Caco-2 (cell line): ENCODE data around the gene TLCD3B. TPM values are rescaled to one million over a fixed set of nuclear protein-coding genes. Genes with fewer than 3 reads are reported as not detected.

Experiments
- BruUV-seq: library from RNA; stranded (reverse); fragments of 400-500 nt; replicated peaks from 2 replicates; lab custom pipeline; 2021; lab: Mats Ljungman, UMichigan
- CTCF ChIA-PET: fragments of 300-600 bp; sonication (Branson Sonifier 250); formaldehyde crosslinking; loops from one replicate; lab custom pipeline; 2022; ENCODE audit warnings: antibody characterized with exemption; lab: Charles Lee
- POLR2A ChIA-PET: fragments of 300-600 bp; sonication (Branson Sonifier 250); formaldehyde crosslinking; loops from one replicate; lab custom pipeline; 2022; ENCODE audit warnings: antibody characterized with exemption; lab: Charles Lee
- DNase-seq, 2 experiments: peaks; one replicate each; pipeline versions ENCODE4 v3.0.0 to v3.0.0-alpha.2; 2020 to 2022
- H3K27me3 ChIP-seq: replicated peaks from 2 replicates; pipeline ENCODE4 v1.6.0; 2011; ENCODE audit warnings: low read length; ENCODE audit not compliant: control insufficient read depth, insufficient read depth
- H3K36me3 ChIP-seq: 2 replicates; pipeline ENCODE4 v1.5.1; 2011; ENCODE audit warnings: low read length; ENCODE audit not compliant: control insufficient read depth, insufficient read depth
- H3K4me1 ChIP-seq: fragments of 250-450 bp; sonication (Bioruptor Pico); 2 replicates; pipeline ENCODE4 v1.5.1; 2020; ENCODE audit warnings: mild to moderate bottlenecking
- H3K4me3 ChIP-seq: 2 replicates; pipeline ENCODE4 v1.5.1; 2011; ENCODE audit warnings: low read depth, mild to moderate bottlenecking, control low read depth, low read length
- H3K9me3 ChIP-seq: fragments of 250-450 bp; sonication (Bioruptor Pico); 2 replicates; pipeline ENCODE4 v1.5.1; 2020; ENCODE audit warnings: mild to moderate bottlenecking, moderate library complexity
- H3K27ac Mint-ChIP-seq: one replicate; pipeline ENCODE4 v1.8.0; 2022; ENCODE audit warnings: mixed read lengths; ENCODE audit not compliant: unreplicated experiment
- H3K27me3 Mint-ChIP-seq: one replicate; pipeline ENCODE4 v1.8.0; 2022; ENCODE audit warnings: mixed read lengths; ENCODE audit not compliant: insufficient read depth, unreplicated experiment
- H3K36me3 Mint-ChIP-seq: one replicate; pipeline ENCODE4 v1.8.0; 2022; ENCODE audit warnings: mild to moderate bottlenecking, mixed read lengths; ENCODE audit not compliant: insufficient read depth, unreplicated experiment
- H3K4me1 Mint-ChIP-seq: one replicate; pipeline ENCODE4 v1.8.0; 2022; ENCODE audit warnings: low read depth, mixed read lengths; ENCODE audit not compliant: unreplicated experiment
- H3K4me3 Mint-ChIP-seq: one replicate; pipeline ENCODE4 v1.8.0; 2022; ENCODE audit warnings: mild to moderate bottlenecking, moderate library complexity, mixed read lengths; ENCODE audit not compliant: unreplicated experiment
- H3K9me3 Mint-ChIP-seq: one replicate; pipeline ENCODE4 v1.8.0; 2022; ENCODE audit warnings: mixed read lengths; ENCODE audit not compliant: unreplicated experiment
- intact Hi-C: fragments of 100-400 bp; cut with micrococcal nuclease; formaldehyde crosslinking; loops from one replicate; pipeline ENCODE4 v1.10.0; 2022; ENCODE audit not compliant: unreplicated experiment
- total RNA-seq: library from RNA; stranded (reverse); gene quantifications from 2 replicates; pipeline ENCODE4 v1.2.3, GENCODE V29; 2022
- TF ChIP-seq, protein P1 (sequence below), 2 experiments: fragments of 200-600 bp in 1 of 2; IDR thresholded peaks; 1 replicate in 1 of 2; 2 replicates in 1 of 2; pipeline versions ENCODE4 v1.5.1 to v1.8.0; 2011 to 2022; ENCODE audit warnings: antibody characterized with exemption in 1 of 2, control low read depth in 1 of 2, inconsistent platforms in 1 of 2, low read depth in 1 of 2, low read length in 1 of 2, mild to moderate bottlenecking in 1 of 2, moderate library complexity in 1 of 2; ENCODE audit not compliant: insufficient read depth in 1 of 2, severe bottlenecking in 1 of 2, unreplicated experiment in 1 of 2

Gene TLCD3B
- total RNA-seq, 1 experiment from 2014 or later, result 0.48 TPM

DNA sequence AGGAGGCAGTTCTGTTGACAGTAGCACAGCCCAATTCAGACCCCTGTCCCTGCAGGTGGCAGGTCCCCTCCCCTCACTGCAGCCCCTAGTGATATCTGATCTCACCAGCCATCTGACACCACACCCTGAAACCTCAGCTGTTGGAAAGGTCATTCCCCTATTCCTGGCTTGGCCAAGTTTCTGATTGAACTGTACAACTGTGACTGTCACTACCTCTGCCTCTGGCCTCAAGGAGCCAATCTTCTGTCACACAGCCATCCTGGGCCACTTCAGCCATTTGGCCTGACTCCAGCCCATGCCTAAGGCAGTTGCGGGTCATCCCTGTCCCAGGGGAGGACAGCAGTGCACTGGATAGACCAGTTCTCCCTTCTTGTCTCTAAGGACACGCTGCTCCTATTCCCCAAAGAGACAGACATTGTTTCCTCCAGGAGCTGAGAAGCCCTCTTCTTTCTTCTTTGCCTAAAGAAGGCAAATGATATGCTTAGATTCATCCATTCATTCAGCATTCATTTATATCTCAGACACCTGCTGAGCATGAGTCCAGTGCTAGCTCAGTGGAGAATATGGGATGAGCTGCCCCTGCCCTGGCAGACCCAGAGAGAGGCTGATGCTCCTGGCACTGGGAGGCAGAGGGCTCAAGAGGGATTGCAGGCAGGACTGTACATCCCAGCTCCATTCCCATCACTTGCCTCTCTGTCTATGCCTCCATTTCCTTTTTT is 29.9 kb upstream of the TLCD3B start:
- TF ChIP-seq, protein P1, sequence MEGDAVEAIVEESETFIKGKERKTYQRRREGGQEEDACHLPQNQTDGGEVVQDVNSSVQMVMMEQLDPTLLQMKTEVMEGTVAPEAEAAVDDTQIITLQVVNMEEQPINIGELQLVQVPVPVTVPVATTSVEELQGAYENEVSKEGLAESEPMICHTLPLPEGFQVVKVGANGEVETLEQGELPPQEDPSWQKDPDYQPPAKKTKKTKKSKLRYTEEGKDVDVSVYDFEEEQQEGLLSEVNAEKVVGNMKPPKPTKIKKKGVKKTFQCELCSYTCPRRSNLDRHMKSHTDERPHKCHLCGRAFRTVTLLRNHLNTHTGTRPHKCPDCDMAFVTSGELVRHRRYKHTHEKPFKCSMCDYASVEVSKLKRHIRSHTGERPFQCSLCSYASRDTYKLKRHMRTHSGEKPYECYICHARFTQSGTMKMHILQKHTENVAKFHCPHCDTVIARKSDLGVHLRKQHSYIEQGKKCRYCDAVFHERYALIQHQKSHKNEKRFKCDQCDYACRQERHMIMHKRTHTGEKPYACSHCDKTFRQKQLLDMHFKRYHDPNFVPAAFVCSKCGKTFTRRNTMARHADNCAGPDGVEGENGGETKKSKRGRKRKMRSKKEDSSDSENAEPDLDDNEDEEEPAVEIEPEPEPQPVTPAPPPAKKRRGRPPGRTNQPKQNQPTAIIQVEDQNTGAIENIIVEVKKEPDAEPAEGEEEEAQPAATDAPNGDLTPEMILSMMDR (IDR thresholded peaks at IDR 0.05; ENCODE audit: insufficient read depth in 1 of 2, low read depth in 1 of 2, low read length in 1 of 2, severe bottlenecking in 1 of 2, unreplicated experiment in 1 of 2), result no peak
- no peak overlapping the region for H3K4me3 Mint-ChIP-seq
- Histone ChIP-seq H3K9me3 (no peaks in the 10 kb centered on the region), H3K4me1 (peaks cover 4% of the 10 kb centered on the region; the same call in 1 of the 2 replicates), H3K27me3 (no peaks in the 10 kb centered on the region), H3K4me3 (no peak overlapping the region), H3K36me3 (no peaks in the 10 kb centered on the region)
- H3K36me3 Mint-ChIP-seq, result peaks cover 22% of the 10 kb centered on the region
- DNase-seq, result no peak
- H3K27me3 Mint-ChIP-seq, result no peaks in the 10 kb centered on the region
- CTCF ChIA-PET, result no interaction called here
- H3K4me1 Mint-ChIP-seq, result peaks cover 6% of the 10 kb centered on the region
- no peaks in the 10 kb centered on the region for H3K9me3 Mint-ChIP-seq
- no TSS peak for BruUV-seq
- POLR2A ChIA-PET, result no interaction called here
- no peak overlapping the region for H3K27ac Mint-ChIP-seq
- intact Hi-C loops, result loop anchor here (10.0 kb wide), 1 partner anchor 344 kb away; the partner anchor contains the start of gene ZNF771

DNA sequence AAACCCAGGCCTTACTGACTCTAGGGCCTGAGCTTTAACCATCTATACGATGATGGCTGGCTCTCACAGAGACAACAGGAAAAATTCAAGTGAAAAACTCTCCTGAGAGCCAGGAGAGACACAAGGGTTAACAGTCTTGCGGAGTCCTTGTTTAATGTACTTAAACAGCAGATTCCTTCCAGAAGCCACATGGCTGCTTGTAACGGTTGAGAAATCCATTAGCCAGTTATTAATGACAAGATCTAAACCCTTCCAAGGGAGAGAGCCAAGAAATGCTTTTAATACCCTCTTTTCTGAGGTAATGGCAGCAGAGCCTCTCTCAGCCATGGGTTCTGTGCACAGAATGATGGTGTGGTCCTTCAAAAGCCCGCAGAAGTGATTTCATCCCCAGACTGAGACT is 29.3 kb upstream of the TLCD3B start:
- no peak overlapping the region for H3K4me3 Mint-ChIP-seq
- H3K36me3 Mint-ChIP-seq, result peaks cover 16% of the 10 kb centered on the region
- Histone ChIP-seq H3K27me3 (no peaks in the 10 kb centered on the region), H3K9me3 (no peaks in the 10 kb centered on the region), H3K4me3 (no peak overlapping the region), H3K4me1 (peaks cover 4% of the 10 kb centered on the region; the same call in 1 of the 2 replicates), H3K36me3 (no peaks in the 10 kb centered on the region)
- H3K27ac Mint-ChIP-seq, result no peak overlapping the region
- POLR2A ChIA-PET, result no interaction called here
- DNase-seq, result no peak
- no peaks in the 10 kb centered on the region for H3K27me3 Mint-ChIP-seq
- H3K4me1 Mint-ChIP-seq, result peaks cover 6% of the 10 kb centered on the region
- H3K9me3 Mint-ChIP-seq, result no peaks in the 10 kb centered on the region
- intact Hi-C loops, result loop anchor here (10.0 kb wide), 1 partner anchor 344 kb away; the partner anchor contains the start of gene ZNF771
- TF ChIP-seq, protein P1 (IDR thresholded peaks at IDR 0.05; ENCODE audit: insufficient read depth in 1 of 2, low read depth in 1 of 2, low read length in 1 of 2, severe bottlenecking in 1 of 2, unreplicated experiment in 1 of 2), result no peak
- CTCF ChIA-PET, result no interaction called here
- no TSS peak for BruUV-seq

DNA sequence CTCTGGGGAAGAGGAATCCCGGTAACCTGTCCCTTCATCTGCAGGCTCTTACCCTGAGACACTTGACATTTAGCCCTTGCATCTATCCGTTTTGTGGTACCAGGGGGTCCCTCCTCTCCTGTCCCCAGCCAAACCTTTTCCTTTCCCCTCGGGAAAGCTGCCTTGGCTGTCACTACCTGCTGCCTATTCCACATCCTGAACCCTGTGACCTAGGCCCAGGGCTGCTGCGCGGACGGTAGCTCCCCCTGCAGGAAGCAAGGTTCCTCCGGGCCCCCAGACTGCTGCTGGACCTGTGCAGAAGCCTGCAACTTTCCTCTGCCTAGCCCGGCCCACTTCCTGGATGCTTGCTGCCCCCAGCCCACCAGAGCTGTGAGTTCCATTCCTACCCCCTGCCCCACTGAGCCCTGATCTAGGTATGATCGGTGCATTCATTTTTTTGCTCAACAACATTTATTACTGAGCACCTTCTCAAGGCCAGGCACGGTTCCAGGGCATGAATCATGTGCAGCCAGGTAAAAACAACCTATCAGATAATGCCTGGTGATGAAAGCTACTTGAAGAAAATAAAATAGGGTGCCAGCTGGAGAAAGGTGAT is 24.0 kb upstream of the TLCD3B start:
- Mint-ChIP-seq H3K27me3 (no peaks in the 10 kb centered on the region), H3K4me1 (peaks cover 8% of the 10 kb centered on the region), H3K36me3 (peaks cover 19% of the 10 kb centered on the region), H3K27ac (no peak overlapping the region), H3K4me3 (peak overlapping the region; percentile 7), H3K9me3 (no peaks in the 10 kb centered on the region)
- Histone ChIP-seq H3K4me1 (peaks cover 5% of the 10 kb centered on the region; the same call in 1 of the 2 replicates), H3K36me3 (no peaks in the 10 kb centered on the region), H3K4me3 (no peak overlapping the region), H3K9me3 (no peaks in the 10 kb centered on the region), H3K27me3 (no peaks in the 10 kb centered on the region)
- BruUV-seq, result no TSS peak
- DNase-seq, result peak in 1 of 2 experiments; percentile 47
- CTCF ChIA-PET, result interaction anchor here (1.2 kb wide), 1 partner anchor 12 kb away, joined by 3 read pairs; no protein-coding TSS in a partner anchor
- POLR2A ChIA-PET, result interaction anchor here (1.6 kb wide), 1 partner anchor 10 kb away, joined by 7 read pairs; the partner anchor contains the start of gene ALDOA
- TF ChIP-seq, protein P1 (IDR thresholded peaks at IDR 0.05; ENCODE audit: insufficient read depth in 1 of 2, low read depth in 1 of 2, low read length in 1 of 2, severe bottlenecking in 1 of 2, unreplicated experiment in 1 of 2), result peak; percentile 24 to 37
- intact Hi-C loops, result no loop called here
